GM21723 (cell line): ENCODE data around the gene ASXL2.

Experiments
- ATAC-seq: cut with Tn5 transposase; IDR thresholded peaks from one replicate; pipeline ENCODE4 v1.9.1; 2021; ENCODE audit warnings: mild to moderate bottlenecking, moderate library complexity; ENCODE audit not compliant: unreplicated experiment

ASXL2 gene

GRCh38 chr2:25698752-25699151 lies 179.5 kb downstream of the ASXL2 start:
- ATAC-seq, result no peak

- no peak for ATAC-seq
These were observed 180.5 kb downstream of the ASXL2 start for GRCh38 chr2:25697559-25698341.

GRCh38 chr2:25692737-25693445 lies 185.4 kb downstream of the ASXL2 start:
- ATAC-seq, result no peak

- ATAC-seq, result no peak
These were observed 186.1 kb downstream of the ASXL2 start for GRCh38 chr2:25692143-25692542.

- no peak for ATAC-seq
These were observed 188.2 kb downstream of the ASXL2 start for GRCh38 chr2:25690058-25690457.

- no peak for ATAC-seq
These were observed 190.1 kb downstream of the ASXL2 start for GRCh38 chr2:25688236-25688635.

GRCh38 chr2:25685741-25686140 lies 192.5 kb downstream of the ASXL2 start:
- no peak for ATAC-seq

GRCh38 chr2:25684577-25685473 lies 193.5 kb downstream of the ASXL2 start:
- ATAC-seq, result no peak
